BE2C (cell line): ENCODE results near the gene TNS3.
A peak's percentile ranks its signal among the peaks of the same experiment; 100 is the strongest.

Experiments used
- DNase-seq: peaks from one replicate; pipeline ENCODE4 v3.0.0-alpha.2; 2020
- H3K27me3 ChIP-seq: fragments of 250-450 bp; sonication (Bioruptor Pico); 2 replicates; pipeline ENCODE4 v1.5.1; 2020; ENCODE audit warnings: mild to moderate bottlenecking
- H3K36me3 ChIP-seq: fragments of 250-450 bp; sonication (Bioruptor Pico); 2 replicates; pipeline ENCODE4 v1.5.1; 2020; ENCODE audit warnings: mild to moderate bottlenecking
- H3K4me1 ChIP-seq: fragments of 250-450 bp; sonication (Bioruptor Pico); 2 replicates; pipeline ENCODE4 v1.5.1; 2020
- H3K4me3 ChIP-seq: 2 replicates; pipeline ENCODE4 v1.5.1; 2011; ENCODE audit warnings: low read depth, low read length
- H3K9me3 ChIP-seq: fragments of 250-450 bp; sonication (Bioruptor Pico); 2 replicates; pipeline ENCODE4 v1.5.1; 2020
- CTCF ChIP-seq: IDR thresholded peaks from 2 replicates; pipeline ENCODE4 v1.5.1; 2012; ENCODE audit warnings: mild to moderate bottlenecking, low read depth, low read length

TNS3 gene

DNA sequence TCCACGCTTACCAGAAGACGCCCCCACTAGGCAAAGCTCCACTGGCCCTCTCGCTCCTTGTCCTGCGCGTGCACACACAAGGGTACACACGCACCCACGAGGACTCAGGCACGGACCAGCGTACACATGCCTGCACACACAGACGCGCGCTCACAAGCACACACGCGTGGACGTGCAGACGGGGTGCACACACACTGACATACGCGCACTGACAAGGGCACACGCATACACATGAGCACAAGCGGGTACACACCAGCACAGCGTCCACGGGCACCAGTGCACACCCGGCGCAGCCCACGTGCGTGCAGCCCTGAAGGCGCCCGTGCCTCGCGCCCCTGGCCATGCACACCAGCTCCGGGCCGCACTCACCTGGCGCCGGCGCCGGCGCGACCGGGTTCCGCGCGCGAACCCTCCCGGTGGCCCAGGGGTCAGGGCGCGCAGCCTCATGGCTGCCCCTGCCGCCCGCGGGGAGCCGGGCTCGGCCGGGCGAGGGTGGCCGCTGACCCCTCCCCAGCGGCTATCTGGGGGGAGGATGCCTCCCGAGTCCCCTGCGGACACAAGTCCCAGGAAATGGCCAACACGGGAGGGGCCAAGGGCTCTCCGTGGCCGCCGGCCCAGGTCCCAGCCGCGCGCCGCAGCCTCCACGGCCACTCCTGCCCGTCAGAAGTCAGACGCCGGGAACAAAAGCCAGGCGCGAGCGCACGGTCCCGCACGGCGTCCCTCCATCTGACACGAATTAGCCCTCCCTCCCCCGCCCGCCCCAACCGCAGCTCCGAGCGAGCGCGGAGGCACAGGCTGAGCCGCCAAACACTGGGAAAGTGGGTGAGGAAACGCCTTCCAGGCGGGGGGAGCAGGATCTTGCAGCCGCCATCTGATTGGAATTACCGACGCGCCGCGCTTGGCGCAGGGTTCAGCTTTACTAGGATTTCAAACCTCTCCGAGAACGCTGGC lies 45.0 kb downstream of the TNS3 start:
- no peak for TF ChIP-seq CTCF
- H3K4me1 ChIP-seq, result no peaks in the 10 kb centered on the region

DNA sequence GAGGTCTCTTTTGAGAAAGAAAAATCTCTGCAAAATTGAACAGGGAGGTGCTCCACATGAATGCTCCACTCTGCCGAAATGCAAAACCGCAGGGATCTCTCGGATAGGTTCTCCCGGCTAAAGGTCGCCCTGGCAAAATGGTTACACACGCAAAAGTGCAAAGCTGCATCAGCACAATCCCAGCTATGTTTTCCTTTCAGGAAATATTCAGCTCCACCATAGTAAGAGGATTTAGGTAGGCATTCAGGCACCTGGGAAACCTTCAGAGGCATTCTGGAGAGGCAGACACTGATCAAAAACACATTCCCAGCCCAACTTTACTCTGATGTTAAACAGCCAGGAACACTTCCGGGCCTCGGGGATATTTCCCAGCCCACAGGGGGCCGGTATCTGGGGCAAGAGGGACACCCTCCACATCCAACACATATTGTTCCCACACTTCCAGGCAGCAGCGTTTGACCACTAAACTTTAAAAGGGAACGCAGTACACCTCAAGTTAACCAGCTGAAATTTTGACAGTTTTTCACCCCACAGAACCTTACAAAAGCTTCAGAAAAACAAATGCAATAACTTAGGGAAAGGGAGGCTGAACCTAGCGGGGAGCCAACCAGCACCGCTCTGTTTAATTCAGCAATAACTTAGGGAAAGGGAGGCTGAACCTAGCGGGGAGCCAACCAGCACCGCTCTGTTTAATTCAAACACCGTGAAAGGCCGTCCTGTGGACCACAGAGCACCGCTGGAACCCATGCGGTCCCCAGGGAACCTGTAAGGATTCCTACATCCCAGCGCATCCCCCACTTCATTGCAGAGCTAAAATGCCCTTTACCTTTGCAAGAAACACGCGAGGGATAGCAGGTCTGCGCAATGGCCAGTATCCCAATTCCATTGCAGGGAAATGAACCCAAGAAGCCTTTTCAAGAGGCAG lies 45.9 kb downstream of the TNS3 start:
- Histone ChIP-seq H3K4me1 (no peaks in the 10 kb centered on the region), H3K36me3 (no peaks in the 10 kb centered on the region), H3K4me3 (no peak overlapping the region), H3K27me3 (peaks cover 11% of the 10 kb centered on the region), H3K9me3 (no peaks in the 10 kb centered on the region)
- no peak for TF ChIP-seq CTCF
- no peak for DNase-seq

More for the DNA sequence above, 45.0 kb downstream of the TNS3 start:
- peak; percentile 26 for DNase-seq
- no peaks in the 10 kb centered on the region for H3K9me3 ChIP-seq
- no peaks in the 10 kb centered on the region for H3K36me3 ChIP-seq
- H3K27me3 ChIP-seq, result peaks cover 11% of the 10 kb centered on the region
- H3K4me3 ChIP-seq, result peak overlapping the region; percentile 38

DNA sequence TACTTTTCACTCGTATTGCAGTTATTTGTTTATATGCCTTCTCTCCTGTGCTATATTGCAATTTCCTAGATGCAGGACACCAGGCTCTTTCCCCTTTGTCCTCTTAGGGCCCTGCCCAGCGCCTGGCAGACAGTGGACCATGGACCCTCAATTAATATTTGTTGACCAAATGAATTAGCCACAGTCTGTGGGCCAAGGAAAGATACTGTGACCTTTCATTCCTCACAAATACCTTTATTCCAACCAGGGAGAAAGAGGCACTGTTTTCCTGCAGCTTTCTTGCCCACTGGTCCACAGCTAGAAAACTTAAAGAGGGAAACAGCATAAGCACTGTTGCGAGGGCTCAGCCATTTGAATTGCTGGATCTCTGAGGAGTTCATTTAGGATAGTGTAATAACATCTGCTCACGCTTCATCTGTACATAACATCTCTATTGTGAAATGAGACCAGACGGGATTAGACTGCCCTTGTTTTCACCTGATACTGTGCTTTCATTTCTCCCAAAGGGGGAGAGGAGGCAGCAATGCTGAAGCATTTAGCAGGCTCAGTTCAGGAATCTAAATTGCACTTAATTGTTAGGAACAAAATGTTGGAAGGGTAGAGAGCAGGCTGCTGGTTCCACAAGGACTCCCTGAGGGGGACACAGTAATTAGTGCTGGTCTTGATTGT lies 46.7 kb downstream of the TNS3 start:
- no peaks in the 10 kb centered on the region for H3K4me1 ChIP-seq
- peaks cover 11% of the 10 kb centered on the region for H3K27me3 ChIP-seq
- TF ChIP-seq CTCF, result no peak
- no peaks in the 10 kb centered on the region for H3K9me3 ChIP-seq
- DNase-seq, result no peak
- H3K4me3 ChIP-seq, result no peak overlapping the region
- no peaks in the 10 kb centered on the region for H3K36me3 ChIP-seq

- Histone ChIP-seq H3K36me3 (no peaks in the 10 kb centered on the region), H3K4me1 (no peaks in the 10 kb centered on the region), H3K27me3 (peaks cover 11% of the 10 kb centered on the region), H3K4me3 (no peak overlapping the region), H3K9me3 (no peaks in the 10 kb centered on the region)
- 0 out of 2 replicates have a peak, but pooled peaks have one; percentile 16 for TF ChIP-seq CTCF
- no peak for DNase-seq
Measured at GRCh38 chr7:47534322-47535034, 47.4 kb downstream of the TNS3 start.

DNA sequence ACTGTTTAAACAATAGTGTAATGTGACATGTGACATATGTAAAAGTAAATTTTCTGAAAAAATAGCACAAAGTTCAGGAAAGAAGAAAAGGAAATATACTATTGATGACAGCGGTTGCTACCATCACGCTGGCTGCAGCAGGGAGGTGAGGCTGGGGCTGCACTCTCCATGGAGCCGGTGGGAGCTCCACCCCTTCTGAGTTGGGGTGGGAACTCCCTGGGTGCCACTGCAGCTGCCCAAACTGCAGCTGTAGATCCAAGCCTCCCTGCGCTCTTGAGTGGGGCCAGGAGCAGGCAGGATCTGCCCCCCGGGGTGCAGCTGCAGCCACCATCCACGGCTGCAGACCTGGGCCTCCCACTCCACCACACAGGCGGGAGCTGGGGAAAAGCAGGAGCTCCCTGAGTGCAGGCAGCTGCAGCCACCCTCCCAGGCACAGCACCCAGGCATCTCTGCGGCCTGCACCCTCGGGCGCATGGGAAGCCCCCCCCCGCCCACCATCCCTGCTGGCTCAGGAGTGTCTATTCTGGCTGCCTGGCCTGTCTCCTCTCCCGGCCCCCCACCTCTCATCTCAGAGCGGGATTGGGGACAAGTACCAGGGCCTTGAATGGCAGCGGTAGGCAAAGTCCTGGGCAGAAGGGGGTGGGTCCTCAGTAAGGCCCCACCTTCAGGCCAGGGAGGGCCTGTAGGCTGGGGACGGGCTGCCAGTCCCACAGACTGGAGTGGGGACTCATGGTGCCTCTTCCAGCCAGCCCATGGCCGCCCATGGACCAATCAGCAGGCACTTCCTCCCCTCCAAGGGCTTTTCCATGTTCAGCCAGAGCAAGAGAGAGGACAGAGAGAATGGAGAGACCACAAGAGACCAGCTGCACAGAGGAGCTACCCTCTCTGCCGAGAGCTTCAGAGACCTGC lies 50.1 kb downstream of the TNS3 start:
- Histone ChIP-seq H3K9me3 (no peaks in the 10 kb centered on the region), H3K4me1 (no peaks in the 10 kb centered on the region), H3K4me3 (no peak overlapping the region), H3K36me3 (no peaks in the 10 kb centered on the region), H3K27me3 (peaks cover 3% of the 10 kb centered on the region)
- DNase-seq, result no peak
- TF ChIP-seq CTCF, result no peak
